ENCODE data around the gene ADAMTS6. TPM values are rescaled to one million over a fixed set of nuclear protein-coding genes. Genes with fewer than 3 reads are reported as not detected.

The ADAMTS6 gene
- total RNA-seq, 1 donor from 2014 or later: 17.6 TPM

- DNase-seq (ENCODE audit: low read depth) (peak; percentile 53), FAIRE-seq (peak; percentile 7)
- Histone ChIP-seq H3K27me3 (ENCODE audit: control insufficient read depth, insufficient read depth, low read length) (no peaks in the 10 kb centered on the region), H3K36me3 (ENCODE audit: control insufficient read depth, insufficient read depth, low read length) (no peaks in the 10 kb centered on the region), H3K4me3 (ENCODE audit: low read depth, low read length) (peak overlapping the region; percentile 37)
- TF ChIP-seq, protein P1, sequence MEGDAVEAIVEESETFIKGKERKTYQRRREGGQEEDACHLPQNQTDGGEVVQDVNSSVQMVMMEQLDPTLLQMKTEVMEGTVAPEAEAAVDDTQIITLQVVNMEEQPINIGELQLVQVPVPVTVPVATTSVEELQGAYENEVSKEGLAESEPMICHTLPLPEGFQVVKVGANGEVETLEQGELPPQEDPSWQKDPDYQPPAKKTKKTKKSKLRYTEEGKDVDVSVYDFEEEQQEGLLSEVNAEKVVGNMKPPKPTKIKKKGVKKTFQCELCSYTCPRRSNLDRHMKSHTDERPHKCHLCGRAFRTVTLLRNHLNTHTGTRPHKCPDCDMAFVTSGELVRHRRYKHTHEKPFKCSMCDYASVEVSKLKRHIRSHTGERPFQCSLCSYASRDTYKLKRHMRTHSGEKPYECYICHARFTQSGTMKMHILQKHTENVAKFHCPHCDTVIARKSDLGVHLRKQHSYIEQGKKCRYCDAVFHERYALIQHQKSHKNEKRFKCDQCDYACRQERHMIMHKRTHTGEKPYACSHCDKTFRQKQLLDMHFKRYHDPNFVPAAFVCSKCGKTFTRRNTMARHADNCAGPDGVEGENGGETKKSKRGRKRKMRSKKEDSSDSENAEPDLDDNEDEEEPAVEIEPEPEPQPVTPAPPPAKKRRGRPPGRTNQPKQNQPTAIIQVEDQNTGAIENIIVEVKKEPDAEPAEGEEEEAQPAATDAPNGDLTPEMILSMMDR (IDR thresholded peaks at IDR 0.05; ENCODE audit: insufficient read depth, low read length, severe bottlenecking): no peak
Measured at GRCh38 chr5:65482736-65483545, 1.2 kb upstream of the ADAMTS6 start.

GRCh38 chr5:65482296-65482735, 596 bp upstream of the ADAMTS6 start:
- peak; percentile 38 for DNase-seq (ENCODE audit: low read depth)
- no peaks in the 10 kb centered on the region for H3K36me3 ChIP-seq (ENCODE audit: control insufficient read depth, insufficient read depth, low read length)
- FAIRE-seq: no peak
- H3K4me3 ChIP-seq (ENCODE audit: low read depth, low read length): peak overlapping the region; percentile 37
- TF ChIP-seq, protein P1 (IDR thresholded peaks at IDR 0.05; ENCODE audit: insufficient read depth, low read length, severe bottlenecking): no peak
- H3K27me3 ChIP-seq (ENCODE audit: control insufficient read depth, insufficient read depth, low read length): no peaks in the 10 kb centered on the region

DNA sequence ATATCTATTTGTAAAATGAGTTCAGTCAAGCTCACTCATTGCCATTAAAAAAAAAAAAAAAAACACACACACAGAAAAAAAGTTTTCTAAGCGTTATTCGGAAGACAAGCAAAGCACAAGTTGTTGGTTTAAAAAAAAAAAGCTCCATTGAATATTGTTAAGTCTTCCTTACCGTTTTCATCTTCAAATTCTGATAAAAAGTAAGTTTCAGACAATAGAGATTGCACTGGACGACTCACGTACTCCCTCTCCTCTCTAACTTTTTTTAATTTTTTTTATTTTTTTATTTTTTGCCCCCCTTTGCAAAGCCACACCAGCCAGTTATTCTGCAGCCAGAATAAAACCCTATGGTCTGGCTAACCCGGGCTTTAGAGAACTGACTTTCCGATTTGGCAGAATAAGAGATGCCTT, 544 bp downstream of the ADAMTS6 start:
- Histone ChIP-seq H3K27me3 (ENCODE audit: control insufficient read depth, insufficient read depth, low read length) (no peaks in the 10 kb centered on the region), H3K4me3 (ENCODE audit: low read depth, low read length) (peak overlapping the region; percentile 37), H3K36me3 (ENCODE audit: control insufficient read depth, insufficient read depth, low read length) (no peaks in the 10 kb centered on the region)
- FAIRE-seq (no peak), DNase-seq (ENCODE audit: low read depth) (peak; percentile 7)
- TF ChIP-seq, protein P1 (IDR thresholded peaks at IDR 0.05; ENCODE audit: insufficient read depth, low read length, severe bottlenecking): no peak

DNA sequence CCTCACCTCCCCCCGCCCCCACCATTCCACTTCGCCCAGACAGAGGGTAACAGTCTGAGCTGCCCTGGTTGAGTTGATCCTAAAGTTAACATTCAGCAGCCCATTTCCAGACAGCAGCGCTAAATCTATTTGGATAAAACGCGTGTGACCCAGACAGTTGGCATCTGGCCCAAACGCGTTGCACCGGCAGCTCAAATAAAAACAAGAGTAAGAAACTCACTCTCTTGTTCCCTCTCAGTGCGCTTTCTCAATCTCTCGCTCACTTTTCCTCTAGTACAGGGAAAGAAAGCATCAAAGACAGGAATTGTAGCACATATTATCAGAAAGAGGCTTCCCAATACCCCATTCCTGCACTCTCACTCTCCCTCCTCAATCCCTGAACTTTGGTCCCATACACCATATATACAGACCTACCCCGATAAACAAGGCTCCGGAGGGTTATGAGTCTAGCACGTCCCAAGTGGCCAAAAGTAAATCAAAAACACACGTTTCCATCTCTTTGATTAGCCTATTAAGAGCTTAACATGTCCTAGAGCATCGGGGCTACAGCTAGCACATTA, 1.3 kb downstream of the ADAMTS6 start:
- no peaks in the 10 kb centered on the region for H3K36me3 ChIP-seq (ENCODE audit: control insufficient read depth, insufficient read depth, low read length)
- H3K27me3 ChIP-seq (ENCODE audit: control insufficient read depth, insufficient read depth, low read length): no peaks in the 10 kb centered on the region
- DNase-seq (ENCODE audit: low read depth) (peak; percentile 47), FAIRE-seq (no peak)
- H3K4me3 ChIP-seq (ENCODE audit: low read depth, low read length): peak overlapping the region; percentile 31
- TF ChIP-seq, protein P1 (IDR thresholded peaks at IDR 0.05; ENCODE audit: insufficient read depth, low read length, severe bottlenecking): no peak

GRCh38 chr5:65479527-65479926, 2.2 kb downstream of the ADAMTS6 start:
- no peak for FAIRE-seq

More at GRCh38 chr5:65479527-65479926, 2.2 kb downstream of the ADAMTS6 start:
- no peaks in the 10 kb centered on the region for H3K36me3 ChIP-seq (ENCODE audit: control insufficient read depth, insufficient read depth, low read length)
- DNase-seq (ENCODE audit: low read depth): no peak
- H3K4me3 ChIP-seq (ENCODE audit: low read depth, low read length): no peak overlapping the region
- no peaks in the 10 kb centered on the region for H3K27me3 ChIP-seq (ENCODE audit: control insufficient read depth, insufficient read depth, low read length)
- TF ChIP-seq, protein P1 (IDR thresholded peaks at IDR 0.05; ENCODE audit: insufficient read depth, low read length, severe bottlenecking): no peak

Measured in bronchial epithelial cell (primary cell).